Measurements from ENCODE around the gene CLDN7. TPM values are rescaled to one million over a fixed set of nuclear protein-coding genes. Genes with fewer than 3 reads are reported as not detected.

The CLDN7 gene, protein sequence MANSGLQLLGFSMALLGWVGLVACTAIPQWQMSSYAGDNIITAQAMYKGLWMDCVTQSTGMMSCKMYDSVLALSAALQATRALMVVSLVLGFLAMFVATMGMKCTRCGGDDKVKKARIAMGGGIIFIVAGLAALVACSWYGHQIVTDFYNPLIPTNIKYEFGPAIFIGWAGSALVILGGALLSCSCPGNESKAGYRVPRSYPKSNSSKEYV
- 0.28 TPM in 1 of 2 replicates, not detected in the other for total RNA-seq (2014; rRNA removed; shearing (Covaris generic))
- total RNA-seq (2022): 0.32 and 0.65 TPM in 2 replicates
- Bru-seq, nascent RNA: percentile 13 among the genes with signal in this experiment
- BruChase-seq, experiment 1, labeled RNA remaining after a 6-hour chase: percentile 24 among the genes with signal in this experiment
- percentile 35 among the genes with signal in this experiment for BruChase-seq, experiment 2, labeled RNA remaining after a 2-hour chase
- long read RNA-seq, partial matches to known transcripts: 0 of 1 reads
- long read RNA-seq, other reads (novel, unspliced or antisense): 1 of 1 reads

GRCh38 chr17:7262192-7262934 lies at the start of gene CLDN7:
Gene CLDN7, minus strand, starts transcription at chr17:7262478. Its CDS starts 435 bp downstream, at chr17:7262043.
- peak within 1 kb of the TSS; percentile 62 for H2AFZ ChIP-seq (ENCODE audit: low read length)
- no peak for DNase-seq (ENCODE audit: low spot score)
- peaks cover 17% of the 10 kb centered on the region for H3K4me1 ChIP-seq (ENCODE audit: insufficient read depth, low read length, poor library complexity, severe bottlenecking)
- CTCF ChIA-PET (ENCODE audit: unreplicated experiment): no interaction called here
- intact Hi-C loops (cut with micrococcal nuclease; ENCODE audit: unreplicated experiment): no loop called here
- H4K20me1 ChIP-seq (ENCODE audit: insufficient read depth, low read length): no peaks in the 10 kb centered on the region
- H3K9me3 ChIP-seq (ENCODE audit: low read length): no peaks in the 10 kb centered on the region
- no TSS peak for BruUV-seq (replicated peaks)
- POLR2A ChIA-PET: interaction anchor here (0.6 kb wide), 1 partner anchor 273 kb away, joined by 3 read pairs; no protein-coding TSS in a partner anchor
- no peak within 1 kb of the TSS for H3K27ac ChIP-seq (ENCODE audit: low read depth, low read length, poor library complexity, severe bottlenecking)
- H3K4me3 ChIP-seq (ENCODE audit: low read depth, low read length, poor library complexity, severe bottlenecking): peak within 1 kb of the TSS; percentile 44
- TF ChIP-seq, protein P1, sequence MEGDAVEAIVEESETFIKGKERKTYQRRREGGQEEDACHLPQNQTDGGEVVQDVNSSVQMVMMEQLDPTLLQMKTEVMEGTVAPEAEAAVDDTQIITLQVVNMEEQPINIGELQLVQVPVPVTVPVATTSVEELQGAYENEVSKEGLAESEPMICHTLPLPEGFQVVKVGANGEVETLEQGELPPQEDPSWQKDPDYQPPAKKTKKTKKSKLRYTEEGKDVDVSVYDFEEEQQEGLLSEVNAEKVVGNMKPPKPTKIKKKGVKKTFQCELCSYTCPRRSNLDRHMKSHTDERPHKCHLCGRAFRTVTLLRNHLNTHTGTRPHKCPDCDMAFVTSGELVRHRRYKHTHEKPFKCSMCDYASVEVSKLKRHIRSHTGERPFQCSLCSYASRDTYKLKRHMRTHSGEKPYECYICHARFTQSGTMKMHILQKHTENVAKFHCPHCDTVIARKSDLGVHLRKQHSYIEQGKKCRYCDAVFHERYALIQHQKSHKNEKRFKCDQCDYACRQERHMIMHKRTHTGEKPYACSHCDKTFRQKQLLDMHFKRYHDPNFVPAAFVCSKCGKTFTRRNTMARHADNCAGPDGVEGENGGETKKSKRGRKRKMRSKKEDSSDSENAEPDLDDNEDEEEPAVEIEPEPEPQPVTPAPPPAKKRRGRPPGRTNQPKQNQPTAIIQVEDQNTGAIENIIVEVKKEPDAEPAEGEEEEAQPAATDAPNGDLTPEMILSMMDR (conservative IDR thresholded peaks at IDR 0.05; ENCODE audit: low read length): no peak
- peak within 1 kb of the TSS; percentile 65 for H3K4me2 ChIP-seq (ENCODE audit: low read length)
- H3K9me2 ChIP-seq (ENCODE audit: insufficient read depth, low read length): no peaks in the 10 kb centered on the region
- H3K79me2 ChIP-seq (ENCODE audit: insufficient read depth, low read depth, low read length): no peaks in the 10 kb centered on the region
- H3K36me3 ChIP-seq (ENCODE audit: insufficient read depth, low read length): peaks cover 18% of the 10 kb centered on the region

DNA sequence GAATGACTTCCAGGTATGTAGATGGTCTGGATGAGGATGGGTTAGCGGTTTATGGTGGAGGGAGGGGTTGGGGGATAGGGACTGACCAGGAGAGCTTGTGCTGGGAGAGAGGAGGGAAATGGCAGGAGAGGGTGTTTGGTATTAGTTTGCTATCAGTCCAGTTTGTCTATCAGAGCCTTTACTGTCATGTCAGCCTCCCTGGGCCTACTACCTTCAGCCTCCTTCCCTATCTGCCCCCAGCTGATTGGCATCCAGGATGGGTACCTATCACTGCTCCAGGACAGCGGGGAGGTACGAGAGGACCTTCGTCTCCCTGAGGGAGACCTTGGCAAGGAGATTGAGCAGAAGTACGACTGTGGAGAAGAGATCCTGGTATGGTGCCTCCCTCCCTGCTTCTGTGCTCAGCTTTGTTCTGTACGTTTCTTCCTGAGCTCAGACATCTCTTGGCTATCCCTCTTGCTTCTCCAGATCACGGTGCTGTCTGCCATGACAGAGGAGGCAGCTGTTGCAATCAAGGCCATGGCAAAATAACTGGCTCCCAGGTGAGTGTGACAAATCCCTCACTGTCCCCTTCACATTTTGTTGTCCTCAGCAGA lies 48.9 kb upstream of the CLDN7 start:
- Histone ChIP-seq H3K27ac (ENCODE audit: low read depth, low read length, poor library complexity, severe bottlenecking) (no peak overlapping the region), H3K9me3 (ENCODE audit: low read length) (no peaks in the 10 kb centered on the region), H3K9me2 (ENCODE audit: insufficient read depth, low read length) (no peaks in the 10 kb centered on the region), H3K4me3 (ENCODE audit: low read depth, low read length, poor library complexity, severe bottlenecking) (no peak overlapping the region), H3K36me3 (ENCODE audit: insufficient read depth, low read length) (peaks cover 79% of the 10 kb centered on the region), H2AFZ (ENCODE audit: low read length) (no peak overlapping the region), H3K79me2 (ENCODE audit: insufficient read depth, low read depth, low read length) (peaks cover 52% of the 10 kb centered on the region), H4K20me1 (ENCODE audit: insufficient read depth, low read length) (peaks cover 28% of the 10 kb centered on the region), H3K4me2 (ENCODE audit: low read length) (peak overlapping the region; percentile 77; the same call in 1 of the 2 replicates), H3K4me1 (ENCODE audit: insufficient read depth, low read length, poor library complexity, severe bottlenecking) (peaks cover 62% of the 10 kb centered on the region)
- POLR2A ChIA-PET: interaction anchor here (0.8 kb wide), 1 partner anchor 18 kb away, joined by 3 read pairs; the partner anchor contains the start of gene NEURL4
- CTCF ChIA-PET (ENCODE audit: unreplicated experiment): no interaction called here
- intact Hi-C loops (cut with micrococcal nuclease; ENCODE audit: unreplicated experiment): no loop called here
- no TSS peak for BruUV-seq (replicated peaks)
- TF ChIP-seq, protein P1 (conservative IDR thresholded peaks at IDR 0.05; ENCODE audit: low read length): no peak
- no peak for TF ChIP-seq EZH2phosphoT487 (IDR thresholded peaks at IDR 0.05; ENCODE audit: borderline replicate concordance, low read depth, low read length)
- DNase-seq (ENCODE audit: low spot score): no peak
